Prostate gland (tissue), 2 donors: ENCODE results near the gene FNDC3B. TPM values are rescaled to one million over a fixed set of nuclear protein-coding genes. Genes with fewer than 3 reads are reported as not detected.

Experiments used
- DNase-seq: peaks from one replicate; pipeline ENCODE4 v3.0.0-alpha.2; 2019; ENCODE audit warnings: low spot score
- H3K27ac ChIP-seq, 2 donors: fragments of 200-600 bp; sonication (generic); 2 replicates each; pipeline ENCODE4 v1.5.1; 2017 to 2019
- H3K27me3 ChIP-seq: fragments of 200-600 bp; sonication (generic); replicated peaks from 2 replicates; pipeline ENCODE4 v1.5.1; 2019; ENCODE audit not compliant: insufficient read depth
- H3K36me3 ChIP-seq, 2 donors: fragments of 200-600 bp; sonication (generic); 1 replicate in 1 of 2; 2 replicates in 1 of 2; pipeline versions ENCODE4 v1.5.1 to v1.8.1; 2017 to 2019
- H3K4me1 ChIP-seq: fragments of 200-600 bp; sonication (generic); replicated peaks from 2 replicates; pipeline ENCODE4 v1.5.1; 2019
- H3K4me3 ChIP-seq, 2 donors: fragments of 200-600 bp; sonication (generic); 2 replicates each; pipeline ENCODE4 v1.5.1; 2017 to 2019
- H3K9me3 ChIP-seq: fragments of 200-600 bp; sonication (generic); 2 replicates; pipeline ENCODE4 v1.5.1; 2017
- CTCF ChIP-seq, 4 experiments: fragments of 200-600 bp in 2 of 4; fragments of 450-650 bp in 2 of 4; sonication (generic) in 2 of 4; IDR thresholded peaks; 1 replicate in 3 of 4; 2 replicates in 1 of 4; pipeline ENCODE4 v1.5.1; 2016 to 2019; ENCODE audit warnings: antibody characterized with exemption in 4 of 4, mild to moderate bottlenecking in 2 of 4, moderate library complexity in 2 of 4
- POLR2A ChIP-seq: fragments of 450-650 bp; IDR thresholded peaks from one replicate; pipeline ENCODE4 v1.6.1; 2016; ENCODE audit warnings: antibody characterized with exemption, mild to moderate bottlenecking
- POLR2AphosphoS5 ChIP-seq: sonication (generic); formaldehyde crosslinking; IDR thresholded peaks from one replicate; pipeline ENCODE4 v1.6.1; 2017; ENCODE audit warnings: antibody characterized with exemption
- WGBS: methylation state at CpG from one replicate; pipeline ENCODE4 v1.1.5; 2018; 5-methylcytosine and 5-hydroxymethylcytosine counted together
- intact Hi-C: fragments of 100-400 bp; cut with DNase I; formaldehyde crosslinking; loops from one replicate; pipeline ENCODE4 v1.14.2; 2022
- total RNA-seq, 2 donors: library from RNA; depleted of rRNA; stranded (reverse); fragments of >200 nt; gene quantifications; one replicate each; pipeline ENCODE4 v1.1.0, GENCODE V29; 2016

The FNDC3B gene
- total RNA-seq, 2 donors from 2014 or later: 35.9 to 62.4 TPM

GRCh38 chr3:172030181-172030580 is 9.2 kb upstream of the FNDC3B start:
- H3K36me3 ChIP-seq: no peaks in the 10 kb centered on the region
- no peak overlapping the region for H3K27ac ChIP-seq
- no peak overlapping the region for H3K4me3 ChIP-seq
- 94% methylated on average over 2 of the region's 2 CpGs for WGBS
- DNase-seq: no peak
- intact Hi-C loops: loop anchor here (10.0 kb wide), 1 partner anchor 385 kb away; no protein-coding TSS in a partner anchor
- no peaks in the 10 kb centered on the region for H3K27me3 ChIP-seq
- TF ChIP-seq CTCF (IDR thresholded peaks at IDR 0.05) (no peak), POLR2A (no peak), POLR2AphosphoS5 (no peak)
- H3K4me1 ChIP-seq: no peaks in the 10 kb centered on the region
- no peaks in the 10 kb centered on the region for H3K9me3 ChIP-seq

DNA sequence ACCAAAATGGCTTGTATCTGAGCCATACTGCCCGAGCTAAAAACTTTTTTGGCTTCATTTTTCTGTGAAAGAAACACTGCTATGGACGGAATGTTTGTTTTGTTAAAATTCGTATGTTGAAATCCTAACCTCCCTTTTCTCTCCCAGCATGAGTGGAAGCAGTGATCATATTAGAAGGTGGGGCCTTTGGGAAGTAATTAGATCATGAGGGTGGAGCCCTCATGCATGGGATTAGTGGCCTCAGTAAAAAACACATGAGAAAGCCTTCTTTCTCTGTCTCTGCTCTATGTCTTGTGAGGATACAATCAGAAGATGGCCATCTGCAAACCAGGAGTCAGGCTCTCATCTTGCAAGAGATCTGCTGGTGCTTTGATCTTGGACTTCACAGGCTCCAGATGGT is 7.4 kb upstream of the FNDC3B start:
- no peaks in the 10 kb centered on the region for H3K9me3 ChIP-seq
- TF ChIP-seq CTCF (IDR thresholded peaks at IDR 0.05) (no peak), POLR2A (no peak), POLR2AphosphoS5 (no peak)
- H3K27ac ChIP-seq: no peak overlapping the region
- no peaks in the 10 kb centered on the region for H3K27me3 ChIP-seq
- intact Hi-C loops: loop anchor here (10.0 kb wide), 1 partner anchor 387 kb away; no protein-coding TSS in a partner anchor
- no peak for DNase-seq
- no peaks in the 10 kb centered on the region for H3K36me3 ChIP-seq
- no peak overlapping the region for H3K4me3 ChIP-seq
- whole genome bisulfite sequencing: 81% methylated on average over 3 of the region's 3 CpGs
- H3K4me1 ChIP-seq: no peaks in the 10 kb centered on the region

- Histone ChIP-seq H3K4me1 (no peaks in the 10 kb centered on the region), H3K27ac (no peak overlapping the region), H3K9me3 (no peaks in the 10 kb centered on the region), H3K36me3 (no peaks in the 10 kb centered on the region), H3K27me3 (no peaks in the 10 kb centered on the region), H3K4me3 (no peak overlapping the region)
- DNase-seq: no peak
- TF ChIP-seq POLR2AphosphoS5 (no peak), CTCF (IDR thresholded peaks at IDR 0.05) (no peak), POLR2A (no peak)
- WGBS: 93% methylated on average over 2 of the region's 2 CpGs
- intact Hi-C loops: loop anchor here (10.0 kb wide), 1 partner anchor 389 kb away; no protein-coding TSS in a partner anchor
These were observed 6.0 kb upstream of the FNDC3B start for GRCh38 chr3:172033396-172033795.

GRCh38 chr3:172034786-172035685 is 4.3 kb upstream of the FNDC3B start:
- intact Hi-C loops: loop anchor here (5.0 to 10.0 kb wide), 3 partner anchors 167 to 390 kb away; no protein-coding TSS in a partner anchor
- WGBS: 89% methylated on average over 9 of the region's 9 CpGs
- Histone ChIP-seq H3K4me1 (no peaks in the 10 kb centered on the region), H3K9me3 (no peaks in the 10 kb centered on the region), H3K27me3 (no peaks in the 10 kb centered on the region), H3K4me3 (no peak overlapping the region), H3K27ac (no peak overlapping the region), H3K36me3 (no peaks in the 10 kb centered on the region)
- TF ChIP-seq POLR2AphosphoS5: no peak
- no peak for TF ChIP-seq POLR2A
- TF ChIP-seq CTCF (IDR thresholded peaks at IDR 0.05): peak in 3 of 4 experiments; percentile 32 to 58 (median 42)
- no peak for DNase-seq
